ENCODE results near the gene CPAMD8. TPM values are rescaled to one million over a fixed set of nuclear protein-coding genes. Genes with fewer than 3 reads are reported as not detected.

CPAMD8 gene
- total RNA-seq, 1 donor from 2014 or later = 54.3 TPM

GRCh38 chr19:16859626-16860025 is 167.0 kb downstream of the CPAMD8 start:
- peaks cover 15% of the 10 kb centered on the region for H3K4me1 ChIP-seq
- peaks cover 79% of the 10 kb centered on the region for H3K36me3 ChIP-seq
- no peak overlapping the region for H3K4me3 ChIP-seq
- intact Hi-C loops (cut with DNase I) = no loop called here
- TF ChIP-seq CTCF (IDR thresholded peaks at IDR 0.05) = no peak
- ATAC-seq (no peak), DNase-seq (no peak)
- H3K9me3 ChIP-seq = no peaks in the 10 kb centered on the region
- H3K27me3 ChIP-seq (ENCODE audit: low read depth) = no peaks in the 10 kb centered on the region
- H3K27ac ChIP-seq = no peak overlapping the region

GRCh38 chr19:16856091-16856490 is 170.5 kb downstream of the CPAMD8 start:
- H3K36me3 ChIP-seq = peaks cover 86% of the 10 kb centered on the region

GRCh38 chr19:16853066-16853465 is 173.5 kb downstream of the CPAMD8 start:
- Histone ChIP-seq H3K27me3 (ENCODE audit: low read depth) (no peaks in the 10 kb centered on the region), H3K9me3 (no peaks in the 10 kb centered on the region), H3K36me3 (peaks cover 93% of the 10 kb centered on the region), H3K4me3 (no peak overlapping the region), H3K27ac (no peak overlapping the region), H3K4me1 (peaks cover 4% of the 10 kb centered on the region)
- intact Hi-C loops (cut with DNase I) = no loop called here
- DNase-seq = no peak
- no peak for TF ChIP-seq CTCF (IDR thresholded peaks at IDR 0.05)
- ATAC-seq = no peak

More at GRCh38 chr19:16856091-16856490, 170.5 kb downstream of the CPAMD8 start:
- Histone ChIP-seq H3K27me3 (ENCODE audit: low read depth) (no peaks in the 10 kb centered on the region), H3K4me3 (no peak overlapping the region), H3K4me1 (no peaks in the 10 kb centered on the region), H3K27ac (no peak overlapping the region), H3K9me3 (no peaks in the 10 kb centered on the region)
- ATAC-seq = no peak
- intact Hi-C loops (cut with DNase I) = no loop called here
- no peak for DNase-seq
- no peak for TF ChIP-seq CTCF (IDR thresholded peaks at IDR 0.05)

- Histone ChIP-seq H3K4me1 (peaks cover 4% of the 10 kb centered on the region), H3K4me3 (no peak overlapping the region), H3K9me3 (no peaks in the 10 kb centered on the region), H3K36me3 (peaks cover 98% of the 10 kb centered on the region), H3K27ac (no peak overlapping the region), H3K27me3 (ENCODE audit: low read depth) (no peaks in the 10 kb centered on the region)
- DNase-seq = no peak
- no peak for TF ChIP-seq CTCF (IDR thresholded peaks at IDR 0.05)
- ATAC-seq = no peak
- intact Hi-C loops (cut with DNase I) = no loop called here
These were observed 175.4 kb downstream of the CPAMD8 start for GRCh38 chr19:16851031-16851712.

GRCh38 chr19:16850133-16850532 is 176.5 kb downstream of the CPAMD8 start:
- H3K4me3 ChIP-seq = no peak overlapping the region
- intact Hi-C loops (cut with DNase I) = no loop called here
- DNase-seq (no peak), ATAC-seq (no peak)
- TF ChIP-seq CTCF (IDR thresholded peaks at IDR 0.05) = no peak
- peaks cover 4% of the 10 kb centered on the region for H3K4me1 ChIP-seq
- no peaks in the 10 kb centered on the region for H3K9me3 ChIP-seq
- H3K36me3 ChIP-seq = peaks cover 100% of the 10 kb centered on the region
- H3K27me3 ChIP-seq (ENCODE audit: low read depth) = no peaks in the 10 kb centered on the region
- no peak overlapping the region for H3K27ac ChIP-seq

Measured in lower lobe of right lung (tissue), 2 donors.